ENCODE data around the gene HDAC4.

The HDAC4 gene

GRCh38 chr2:239216614-239217273 lies 184.1 kb downstream of the HDAC4 start:
- in situ Hi-C loops (cut with HindIII; ENCODE audit: low pct_ligation_motif_present, low pct_unique_long_range_greater_than_20kb, low sequenced_read_pairs): no loop called here
- no peak for DNase-seq

- in situ Hi-C loops (cut with HindIII; ENCODE audit: low pct_ligation_motif_present, low pct_unique_long_range_greater_than_20kb, low sequenced_read_pairs): no loop called here
- DNase-seq: no peak
These were observed 184.7 kb downstream of the HDAC4 start for GRCh38 chr2:239215988-239216613.

DNA sequence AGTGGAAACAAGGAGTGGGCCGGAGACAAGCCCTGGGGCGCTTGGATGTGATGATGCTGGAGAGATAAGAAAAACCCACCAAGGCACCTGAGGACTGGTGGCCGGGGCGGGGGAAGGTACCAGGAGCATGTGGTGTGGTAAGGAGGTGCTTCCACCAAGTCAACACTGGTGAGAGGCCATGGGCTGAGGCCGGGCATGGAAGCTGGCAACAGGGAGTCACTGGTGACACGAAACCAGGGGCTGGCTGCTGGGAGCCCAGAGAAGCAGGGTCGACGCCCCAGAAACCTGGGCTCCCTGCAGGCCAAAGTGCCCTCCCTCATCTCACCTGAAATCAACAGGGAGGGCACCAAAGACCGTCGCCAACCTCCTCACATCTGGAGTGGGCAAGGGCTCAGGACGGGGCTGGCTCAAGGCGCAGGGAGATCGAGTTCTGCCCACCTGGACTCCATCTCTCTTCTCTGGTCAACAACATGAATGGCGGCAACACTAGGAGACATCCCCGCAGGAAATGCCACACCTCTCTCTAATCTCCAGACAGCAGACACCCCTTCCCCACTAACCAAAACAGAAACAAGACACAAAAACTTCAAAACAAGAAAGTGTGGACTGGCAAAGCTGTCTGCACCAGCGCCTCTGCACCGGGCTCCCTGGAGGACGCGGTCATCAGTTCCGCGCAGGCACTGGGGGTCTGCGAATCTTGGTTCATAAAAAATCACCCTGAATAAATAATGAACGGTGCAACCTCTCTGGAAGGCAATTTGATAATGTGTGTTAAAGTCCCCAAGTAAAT lies 185.5 kb downstream of the HDAC4 start:
- no peak for DNase-seq
- in situ Hi-C loops (cut with HindIII; ENCODE audit: low pct_ligation_motif_present, low pct_unique_long_range_greater_than_20kb, low sequenced_read_pairs): no loop called here

DNA sequence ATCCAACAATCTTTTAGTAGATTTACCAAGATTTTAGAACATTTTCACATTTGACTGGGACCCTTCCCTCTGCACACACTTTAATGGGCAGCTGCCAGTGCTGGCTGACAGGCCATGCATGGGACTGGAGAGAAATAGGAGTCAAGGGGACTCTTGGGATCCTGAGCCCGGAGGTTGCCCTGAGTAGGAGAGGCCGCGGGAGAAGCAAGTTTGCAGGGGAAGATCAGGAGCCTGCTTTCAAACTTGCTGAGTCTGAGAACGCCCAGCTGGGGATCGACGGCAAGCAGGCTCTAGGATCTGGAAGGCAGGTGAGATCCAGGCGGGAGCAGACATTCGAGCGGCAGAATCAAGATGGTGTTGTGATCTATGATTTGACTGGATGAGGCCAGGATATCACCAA lies 186.1 kb downstream of the HDAC4 start:
- DNase-seq: no peak
- in situ Hi-C loops (cut with HindIII; ENCODE audit: low pct_ligation_motif_present, low pct_unique_long_range_greater_than_20kb, low sequenced_read_pairs): no loop called here

GRCh38 chr2:239213643-239214101 lies 187.1 kb downstream of the HDAC4 start:
- no peak for DNase-seq
- in situ Hi-C loops (cut with HindIII; ENCODE audit: low pct_ligation_motif_present, low pct_unique_long_range_greater_than_20kb, low sequenced_read_pairs): no loop called here

GRCh38 chr2:239212929-239213642 lies 187.7 kb downstream of the HDAC4 start:
- DNase-seq: no peak
- in situ Hi-C loops (cut with HindIII; ENCODE audit: low pct_ligation_motif_present, low pct_unique_long_range_greater_than_20kb, low sequenced_read_pairs): no loop called here

DNA sequence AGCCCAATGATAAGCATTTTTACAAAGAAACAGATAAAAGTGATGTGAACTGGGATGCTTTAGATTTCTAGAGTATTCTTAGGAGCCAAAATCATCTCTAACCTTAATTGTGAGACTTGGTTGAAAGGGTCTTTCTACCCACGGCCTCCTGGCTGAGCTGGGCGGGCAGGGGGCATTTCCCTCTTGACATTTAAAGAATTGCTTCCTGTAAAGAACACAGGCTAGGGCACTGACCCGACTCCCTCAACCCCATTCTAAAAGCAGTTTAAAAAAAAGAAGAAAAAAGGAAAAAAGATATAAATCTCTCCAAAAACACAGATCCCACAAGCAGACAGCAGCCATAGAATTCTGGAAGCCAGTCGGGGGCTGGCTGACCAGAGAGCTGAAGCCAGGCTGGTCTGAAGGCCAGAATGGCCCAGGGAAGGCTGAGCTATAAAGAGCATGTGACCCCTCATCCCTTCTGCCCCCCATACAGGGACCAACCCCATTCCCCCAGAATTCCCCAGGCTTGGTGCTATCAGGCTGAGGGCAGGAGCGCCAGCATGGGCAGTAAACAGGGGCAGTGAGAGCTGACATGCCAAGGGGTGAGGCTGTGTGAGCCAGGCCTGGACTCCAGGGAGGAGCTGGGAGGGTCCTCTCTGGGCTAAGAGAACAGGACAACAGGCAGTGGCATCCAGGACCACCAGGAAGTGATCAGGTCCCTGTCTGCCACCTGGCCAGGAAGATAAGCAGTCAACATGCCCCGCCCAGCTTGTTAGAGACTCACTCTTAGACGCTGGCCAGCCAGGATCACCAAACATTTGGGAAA lies 188.5 kb downstream of the HDAC4 start:
- DNase-seq: no peak

DNA sequence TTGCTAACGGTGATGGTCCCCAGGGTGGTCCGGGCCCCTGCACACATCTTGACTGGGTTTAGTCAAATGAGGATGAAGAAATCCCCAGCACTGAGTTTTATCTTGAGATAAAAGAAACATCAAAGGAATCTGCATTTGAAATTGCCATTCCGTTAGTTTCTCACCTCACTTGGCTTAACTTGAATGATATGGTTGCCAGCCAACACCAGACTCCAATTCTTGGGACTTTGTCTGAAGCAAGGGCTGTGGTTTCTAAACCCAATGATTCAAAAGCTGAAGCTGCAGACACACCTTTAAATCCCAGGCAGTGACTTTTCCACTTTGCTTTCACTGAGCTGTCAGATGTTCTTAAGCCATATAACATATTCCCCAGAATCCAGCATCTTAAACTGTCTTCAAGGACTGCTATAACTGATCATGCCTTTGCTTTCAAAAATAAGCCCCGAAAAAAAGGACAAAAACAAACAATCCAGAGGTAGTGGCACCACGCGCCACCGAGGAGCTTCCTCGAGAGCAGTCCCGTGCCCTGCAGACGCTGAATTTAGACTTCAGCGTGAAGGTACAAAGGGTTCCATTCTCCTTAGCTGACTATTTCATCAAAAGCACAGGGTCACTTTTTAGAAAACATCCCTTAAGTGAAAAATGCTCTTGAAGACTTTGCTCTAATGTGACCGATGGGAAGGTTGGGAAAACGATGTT lies 189.3 kb downstream of the HDAC4 start:
- in situ Hi-C loops (cut with HindIII; ENCODE audit: low pct_ligation_motif_present, low pct_unique_long_range_greater_than_20kb, low sequenced_read_pairs): no loop called here
- DNase-seq: no peak

More for the DNA sequence above, 188.5 kb downstream of the HDAC4 start:
- in situ Hi-C loops (cut with HindIII; ENCODE audit: low pct_ligation_motif_present, low pct_unique_long_range_greater_than_20kb, low sequenced_read_pairs): no loop called here

DNA sequence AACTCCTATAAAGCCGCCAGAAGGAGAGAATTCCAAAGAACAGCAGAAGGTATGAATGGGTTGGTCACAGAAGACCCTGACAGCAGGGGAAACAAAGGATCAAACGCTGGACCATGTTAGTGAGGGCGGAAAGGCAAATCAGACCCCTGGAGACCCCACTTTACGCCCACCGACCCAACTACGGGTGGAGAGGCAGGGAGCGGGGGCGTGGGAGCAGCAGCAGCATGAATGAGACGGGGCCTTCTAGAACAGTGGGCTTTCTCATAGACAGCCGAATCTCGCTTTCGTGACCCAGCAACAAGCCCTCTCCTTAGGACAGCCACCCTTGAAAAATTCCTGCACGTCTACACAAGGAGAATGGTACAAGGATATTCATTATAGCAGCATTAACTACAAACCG lies 191.0 kb downstream of the HDAC4 start:
- DNase-seq: no peak
- in situ Hi-C loops (cut with HindIII; ENCODE audit: low pct_ligation_motif_present, low pct_unique_long_range_greater_than_20kb, low sequenced_read_pairs): no loop called here

- in situ Hi-C loops (cut with HindIII; ENCODE audit: low pct_ligation_motif_present, low pct_unique_long_range_greater_than_20kb, low sequenced_read_pairs): no loop called here
- DNase-seq: no peak
These were observed 192.2 kb downstream of the HDAC4 start for GRCh38 chr2:239208465-239209180.

DNA sequence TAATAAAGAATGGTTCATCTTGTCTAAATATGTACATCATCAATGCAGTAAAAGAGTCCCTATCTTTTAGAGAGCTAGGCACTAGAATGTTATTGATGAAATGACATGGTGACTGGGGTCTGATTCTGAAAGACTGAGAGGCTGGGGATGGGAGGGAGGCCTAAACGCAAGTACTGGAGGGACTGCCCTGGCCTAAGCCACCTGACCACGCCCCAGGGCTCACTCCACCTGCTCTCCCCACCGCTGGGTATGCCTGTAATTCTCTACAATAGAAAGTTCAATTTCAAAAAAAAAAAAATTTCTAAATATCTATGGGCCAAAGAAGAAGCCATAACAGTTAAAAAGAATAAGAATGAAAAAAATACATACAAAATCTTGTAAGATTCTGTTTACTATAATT lies 194.0 kb downstream of the HDAC4 start:
- no peak for DNase-seq
- in situ Hi-C loops (cut with HindIII; ENCODE audit: low pct_ligation_motif_present, low pct_unique_long_range_greater_than_20kb, low sequenced_read_pairs): no loop called here

DNA sequence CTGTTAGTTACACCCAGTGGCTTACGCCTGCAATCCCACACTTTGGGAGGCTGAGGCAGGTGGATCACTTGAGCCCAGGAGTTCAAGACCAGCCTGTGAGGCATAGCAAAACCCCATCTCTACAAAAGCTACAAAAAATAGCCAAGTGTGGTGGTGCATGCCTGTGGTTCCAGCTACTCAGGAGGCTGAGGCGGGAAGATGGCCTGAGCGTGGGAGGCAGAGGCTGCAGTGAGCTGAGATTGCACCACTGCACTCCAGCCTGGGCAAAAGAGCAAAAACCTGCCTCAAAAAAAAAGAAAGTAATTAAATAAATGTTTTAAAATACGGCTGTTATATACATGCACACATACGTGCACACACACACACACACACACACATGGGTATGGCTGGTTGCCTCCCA lies 194.8 kb downstream of the HDAC4 start:
- in situ Hi-C loops (cut with HindIII; ENCODE audit: low pct_ligation_motif_present, low pct_unique_long_range_greater_than_20kb, low sequenced_read_pairs): no loop called here
- DNase-seq: no peak

DNA sequence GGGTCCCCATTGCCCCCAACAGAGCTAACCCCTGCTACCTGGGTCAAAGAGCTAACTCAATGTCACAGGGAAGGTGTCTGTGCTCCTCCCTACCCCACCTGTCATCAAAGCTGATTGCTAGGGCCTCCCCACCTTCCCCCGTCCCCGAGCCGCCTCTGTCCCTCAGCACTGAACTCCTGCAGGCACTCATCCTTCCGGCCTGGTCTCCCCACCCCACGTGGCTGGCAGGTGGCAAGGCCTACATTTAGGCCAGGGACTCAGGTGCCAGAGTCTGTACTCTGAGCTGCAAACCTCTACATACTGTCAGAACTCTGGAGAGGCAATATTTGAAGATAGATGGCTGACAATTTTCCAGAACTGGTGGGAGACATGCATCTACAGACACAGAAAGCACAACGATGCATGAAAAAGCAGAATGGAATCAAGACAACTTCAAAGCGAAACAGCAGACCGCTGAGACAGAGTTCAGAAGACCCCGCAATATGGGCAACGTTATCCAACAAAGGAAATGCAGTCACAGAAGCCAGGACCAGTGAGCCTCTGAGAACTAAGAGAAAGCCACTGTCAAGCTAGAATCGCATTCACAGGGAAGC lies 195.8 kb downstream of the HDAC4 start:
- no peak for DNase-seq
- in situ Hi-C loops (cut with HindIII; ENCODE audit: low pct_ligation_motif_present, low pct_unique_long_range_greater_than_20kb, low sequenced_read_pairs): no loop called here

GRCh38 chr2:239204136-239204875 lies 196.5 kb downstream of the HDAC4 start:
- in situ Hi-C loops (cut with HindIII; ENCODE audit: low pct_ligation_motif_present, low pct_unique_long_range_greater_than_20kb, low sequenced_read_pairs): no loop called here
- no peak for DNase-seq

GRCh38 chr2:239203443-239204135 lies 197.2 kb downstream of the HDAC4 start:
- in situ Hi-C loops (cut with HindIII; ENCODE audit: low pct_ligation_motif_present, low pct_unique_long_range_greater_than_20kb, low sequenced_read_pairs): no loop called here
- DNase-seq: no peak

DNA sequence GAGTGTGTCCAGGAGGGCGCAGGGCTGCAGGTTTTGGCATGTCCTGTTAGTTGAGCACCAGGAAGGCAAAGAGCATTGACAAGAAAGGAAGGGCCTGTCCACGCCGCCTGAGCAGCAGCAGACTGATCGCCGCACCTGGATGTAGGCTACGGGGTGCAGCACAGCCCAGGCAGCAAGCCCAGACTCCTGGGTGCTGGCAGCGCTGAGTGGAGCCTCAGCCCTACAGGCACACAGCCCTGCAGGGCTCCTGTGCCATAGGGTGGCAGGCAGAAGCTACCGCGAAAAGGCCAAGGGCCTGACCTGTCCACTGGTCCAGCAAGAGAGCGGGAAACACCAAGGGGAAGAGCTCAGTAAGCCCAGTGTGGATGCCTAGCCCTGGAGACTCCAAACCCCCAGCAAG lies 198.0 kb downstream of the HDAC4 start:
- in situ Hi-C loops (cut with HindIII; ENCODE audit: low pct_ligation_motif_present, low pct_unique_long_range_greater_than_20kb, low sequenced_read_pairs): no loop called here

More for the DNA sequence above, 198.0 kb downstream of the HDAC4 start:
- no peak for DNase-seq
